ENCODE measurements around the gene CBX5. TPM values are rescaled to one million over a fixed set of nuclear protein-coding genes. Genes with fewer than 3 reads are reported as not detected.

CBX5 gene
- total and polyA plus RNA-seq, 2 donors = 8.4 to 48.1 TPM

Other genes starting within 250 kb of the CBX5 start
- gene HOXC5, start 247.1 kb downstream of the CBX5 start, total RNA-seq = 0.05 TPM
- not detected for gene HOXC5, start 247.1 kb downstream of the CBX5 start, polyA plus RNA-seq
- 0.19 TPM for gene HOXC4, start 226.3 kb downstream of the CBX5 start, total RNA-seq
- gene HOXC4, start 226.3 kb downstream of the CBX5 start, polyA plus RNA-seq = 0.37 TPM
- gene SMUG1, start 91.1 kb downstream of the CBX5 start, total RNA-seq = 23.5 TPM
- gene SMUG1, start 91.1 kb downstream of the CBX5 start, polyA plus RNA-seq = 28.4 TPM
- 762 TPM for gene HNRNPA1, start 604 bp upstream of the CBX5 start, total RNA-seq
- 1,267 TPM for gene HNRNPA1, start 604 bp upstream of the CBX5 start, polyA plus RNA-seq
- 4.7 TPM for gene NFE2, start 20.9 kb upstream of the CBX5 start, total RNA-seq
- gene NFE2, start 20.9 kb upstream of the CBX5 start, polyA plus RNA-seq = 2.8 TPM
- 117 TPM for gene COPZ1, start 45.0 kb upstream of the CBX5 start, total RNA-seq
- 94.9 TPM for gene COPZ1, start 45.0 kb upstream of the CBX5 start, polyA plus RNA-seq
- 0.57 TPM for gene GPR84, start 84.4 kb upstream of the CBX5 start, total RNA-seq
- 0.62 TPM for gene GPR84, start 84.4 kb upstream of the CBX5 start, polyA plus RNA-seq
- gene ZNF385A, start 104.6 kb upstream of the CBX5 start, total RNA-seq = 1.6 TPM
- 13.6 TPM for gene ZNF385A, start 104.6 kb upstream of the CBX5 start, polyA plus RNA-seq
- 16.7 TPM for gene ITGA5, start 139.1 kb upstream of the CBX5 start, total RNA-seq
- 25.0 TPM for gene ITGA5, start 139.1 kb upstream of the CBX5 start, polyA plus RNA-seq
- 4.9 TPM for gene GTSF1, start 193.5 kb upstream of the CBX5 start, total RNA-seq
- 4.2 TPM for gene GTSF1, start 193.5 kb upstream of the CBX5 start, polyA plus RNA-seq
- gene NCKAP1L, start 217.6 kb upstream of the CBX5 start, total RNA-seq = 108 TPM
- 34.5 TPM for gene NCKAP1L, start 217.6 kb upstream of the CBX5 start, polyA plus RNA-seq

Data from thymus (tissue), 2 donors.